WTC11 (cell line): ENCODE results near the gene ALKBH4.

Experiments
- CREB1 ChIP-seq: sonication (generic); formaldehyde crosslinking; IDR thresholded peaks from 2 replicates; pipeline ENCODE4 v1.8.0; 2023; ENCODE audit warnings: mild to moderate bottlenecking, missing genetic modification reagents
- CTCF ChIP-seq: fragments of 200-600 bp; IDR thresholded peaks from 2 replicates; pipeline ENCODE4 v1.8.0; 2022; ENCODE audit warnings: antibody characterized with exemption
- JUN ChIP-seq: sonication (generic); formaldehyde crosslinking; IDR thresholded peaks from 2 replicates; pipeline ENCODE4 v1.8.0; 2023; ENCODE audit warnings: mild to moderate bottlenecking, missing genetic modification reagents
- RELA ChIP-seq: sonication (generic); formaldehyde crosslinking; IDR thresholded peaks from 2 replicates; pipeline ENCODE4 v1.8.1; 2022; ENCODE audit warnings: missing genetic modification reagents, mild to moderate bottlenecking, borderline replicate concordance
- TEAD4 ChIP-seq: sonication (generic); formaldehyde crosslinking; IDR thresholded peaks from 2 replicates; pipeline ENCODE4 v1.8.0; 2022; ENCODE audit warnings: mild to moderate bottlenecking, missing genetic modification reagents
- ZNF396 ChIP-seq: fragments of 250-450 bp; sonication (Bioruptor Pico); IDR thresholded peaks from 2 replicates; pipeline ENCODE4 v1.8.0; 2021; ENCODE audit warnings: mild to moderate bottlenecking, moderate library complexity, borderline replicate concordance
- TF ChIP-seq, protein P1 (sequence below): fragments of 250-450 bp; sonication (Bioruptor Pico); IDR thresholded peaks from 2 replicates; pipeline ENCODE4 v1.8.0; 2021; ENCODE audit warnings: mild to moderate bottlenecking

DNA sequence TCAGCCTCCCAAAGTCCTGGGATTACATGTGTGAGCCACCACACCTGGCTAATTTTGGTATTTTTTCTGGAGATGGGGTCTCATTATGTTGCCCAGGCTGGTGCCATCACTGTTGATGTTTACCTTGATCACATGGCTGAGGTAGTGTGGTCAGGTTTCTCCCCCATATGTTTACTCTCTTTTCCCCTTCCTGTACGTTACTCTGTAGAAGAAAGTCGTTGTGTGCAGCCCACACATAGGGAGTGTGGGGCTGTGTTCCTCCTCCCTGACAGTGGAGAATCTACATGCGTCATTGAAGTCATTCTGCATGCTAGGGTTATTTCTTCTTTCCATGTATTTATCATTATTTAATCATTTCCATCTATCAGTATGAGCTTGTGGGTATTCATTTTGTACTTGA is 47.6 kb downstream of the ALKBH4 start:
- TF ChIP-seq TEAD4 (CRISPR knock-in tag), result no peak
- no peak for TF ChIP-seq CREB1
- TF ChIP-seq CTCF, result no peak
- no peak for TF ChIP-seq RELA
- TF ChIP-seq JUN, result no peak
- TF ChIP-seq, protein P1, sequence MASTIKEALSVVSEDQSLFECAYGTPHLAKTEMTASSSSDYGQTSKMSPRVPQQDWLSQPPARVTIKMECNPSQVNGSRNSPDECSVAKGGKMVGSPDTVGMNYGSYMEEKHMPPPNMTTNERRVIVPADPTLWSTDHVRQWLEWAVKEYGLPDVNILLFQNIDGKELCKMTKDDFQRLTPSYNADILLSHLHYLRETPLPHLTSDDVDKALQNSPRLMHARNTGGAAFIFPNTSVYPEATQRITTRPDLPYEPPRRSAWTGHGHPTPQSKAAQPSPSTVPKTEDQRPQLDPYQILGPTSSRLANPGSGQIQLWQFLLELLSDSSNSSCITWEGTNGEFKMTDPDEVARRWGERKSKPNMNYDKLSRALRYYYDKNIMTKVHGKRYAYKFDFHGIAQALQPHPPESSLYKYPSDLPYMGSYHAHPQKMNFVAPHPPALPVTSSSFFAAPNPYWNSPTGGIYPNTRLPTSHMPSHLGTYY (CRISPR knock-in tag), result no peak
- no peak for TF ChIP-seq ZNF396 (CRISPR knock-in tag)
